Osteoblast (primary cell): Measurements from ENCODE around the gene GNS. TPM values are rescaled to one million over a fixed set of nuclear protein-coding genes. Genes with fewer than 3 reads are reported as not detected.

Source experiments
- DNase-seq: peaks from one replicate; pipeline ENCODE4 v3.0.0; 2011; ENCODE audit warnings: low spot score, mixed read lengths; ENCODE audit not compliant: insufficient read length; ENCODE audit errors: missing footprints
- H2AFZ ChIP-seq: 2 replicates; pipeline ENCODE4 v1.6.0; 2011; ENCODE audit warnings: mild to moderate bottlenecking, low read length
- H3K27ac ChIP-seq: 2 replicates; pipeline ENCODE4 v1.5.1; 2011; ENCODE audit warnings: mild to moderate bottlenecking, low read depth, low read length, moderate library complexity
- H3K27me3 ChIP-seq: 2 replicates; pipeline ENCODE4 v1.6.0; 2012; ENCODE audit warnings: mild to moderate bottlenecking, control low read depth, inconsistent platforms, low read length, moderate library complexity; ENCODE audit not compliant: insufficient read depth
- H3K36me3 ChIP-seq: 2 replicates; pipeline ENCODE4 v1.5.1; 2011; ENCODE audit warnings: mild to moderate bottlenecking, low read length, control low read depth, moderate library complexity; ENCODE audit not compliant: insufficient read depth
- H3K4me1 ChIP-seq: 2 replicates; pipeline ENCODE4 v1.5.1; 2011; ENCODE audit warnings: mild to moderate bottlenecking, low read length, control low read depth, moderate library complexity; ENCODE audit not compliant: insufficient read depth
- H3K4me2 ChIP-seq: 2 replicates; pipeline ENCODE4 v1.6.0; 2011; ENCODE audit warnings: mild to moderate bottlenecking, low read length; ENCODE audit not compliant: insufficient read depth
- H3K4me3 ChIP-seq: fragments of 200-600 bp; sonication (generic); 3 replicates; pipeline ENCODE4 v1.5.1; 2012; ENCODE audit warnings: mild to moderate bottlenecking, low read length, inconsistent platforms; ENCODE audit not compliant: insufficient read depth
- H3K79me2 ChIP-seq: 2 replicates; pipeline ENCODE4 v1.6.0; 2012; ENCODE audit warnings: mild to moderate bottlenecking, low read length, control low read depth, inconsistent platforms; ENCODE audit not compliant: insufficient read depth
- H3K9me3 ChIP-seq: 2 replicates; pipeline ENCODE4 v1.5.1; 2011; ENCODE audit warnings: low read depth, low read length, control low read depth
- H4K20me1 ChIP-seq: 2 replicates; pipeline ENCODE4 v1.6.0; 2012; ENCODE audit warnings: mild to moderate bottlenecking, low read length, control low read depth; ENCODE audit not compliant: insufficient read depth
- CTCF ChIP-seq: IDR thresholded peaks from 2 replicates; pipeline ENCODE4 v1.5.1; 2011; ENCODE audit warnings: mild to moderate bottlenecking, low read depth, low read length, moderate library complexity; ENCODE audit errors: extremely low read depth
- total RNA-seq: library from RNA; depleted of rRNA; stranded (reverse); fragments of >200 nt; gene quantifications from 2 replicates; pipeline ENCODE4 v1.2.3, GENCODE V29; 2012

Gene GNS
- total RNA-seq, 1 donor: 277 TPM

- no peaks in the 10 kb centered on the region for H3K36me3 ChIP-seq
- H3K4me3 ChIP-seq: no peak overlapping the region
- no peak for TF ChIP-seq CTCF
- H4K20me1 ChIP-seq: no peaks in the 10 kb centered on the region
- H3K79me2 ChIP-seq: no peaks in the 10 kb centered on the region
- H2AFZ ChIP-seq: no peak overlapping the region
- H3K4me2 ChIP-seq: no peak overlapping the region
- no peaks in the 10 kb centered on the region for H3K9me3 ChIP-seq
- no peak for DNase-seq
- peaks cover 8% of the 10 kb centered on the region for H3K27me3 ChIP-seq
- no peaks in the 10 kb centered on the region for H3K4me1 ChIP-seq
- H3K27ac ChIP-seq: no peak overlapping the region
Observed at GRCh38 chr12:64792128-64792527, 32.9 kb upstream of the GNS start.

DNA sequence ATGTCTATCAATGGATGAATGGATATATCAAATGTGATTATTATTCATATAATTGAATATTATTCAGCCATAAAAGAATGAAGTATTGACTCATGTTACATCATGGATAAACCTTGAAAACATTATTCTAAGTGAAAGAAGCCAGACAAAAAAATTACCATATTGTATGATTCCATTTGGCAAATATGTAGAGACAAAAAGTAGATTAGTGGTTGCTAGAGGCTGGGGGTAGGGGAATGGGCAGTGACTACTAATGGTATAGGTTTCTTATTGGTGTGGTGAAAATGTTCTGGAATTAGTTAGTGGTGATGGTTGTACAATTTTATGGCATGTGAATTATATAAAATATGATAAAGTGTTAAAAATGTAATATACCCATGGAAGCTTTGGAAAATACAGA, 31.8 kb upstream of the GNS start:
- Histone ChIP-seq H3K9me3 (no peaks in the 10 kb centered on the region), H4K20me1 (no peaks in the 10 kb centered on the region), H3K27me3 (peaks cover 8% of the 10 kb centered on the region)

GRCh38 chr12:64790166-64790565, 31.0 kb upstream of the GNS start:
- Histone ChIP-seq H2AFZ (no peak overlapping the region), H3K4me2 (no peak overlapping the region), H3K27me3 (peaks cover 14% of the 10 kb centered on the region), H3K79me2 (no peaks in the 10 kb centered on the region), H3K36me3 (no peaks in the 10 kb centered on the region), H3K27ac (no peak overlapping the region), H4K20me1 (no peaks in the 10 kb centered on the region), H3K4me1 (no peaks in the 10 kb centered on the region), H3K4me3 (no peak overlapping the region), H3K9me3 (no peaks in the 10 kb centered on the region)
- TF ChIP-seq CTCF: no peak
- no peak for DNase-seq

More for the DNA sequence above, 31.8 kb upstream of the GNS start:
- Histone ChIP-seq H3K79me2 (no peaks in the 10 kb centered on the region), H3K4me1 (no peaks in the 10 kb centered on the region), H3K27ac (no peak overlapping the region), H2AFZ (no peak overlapping the region), H3K4me2 (no peak overlapping the region), H3K4me3 (no peak overlapping the region), H3K36me3 (no peaks in the 10 kb centered on the region)
- no peak for TF ChIP-seq CTCF
- DNase-seq: no peak

DNA sequence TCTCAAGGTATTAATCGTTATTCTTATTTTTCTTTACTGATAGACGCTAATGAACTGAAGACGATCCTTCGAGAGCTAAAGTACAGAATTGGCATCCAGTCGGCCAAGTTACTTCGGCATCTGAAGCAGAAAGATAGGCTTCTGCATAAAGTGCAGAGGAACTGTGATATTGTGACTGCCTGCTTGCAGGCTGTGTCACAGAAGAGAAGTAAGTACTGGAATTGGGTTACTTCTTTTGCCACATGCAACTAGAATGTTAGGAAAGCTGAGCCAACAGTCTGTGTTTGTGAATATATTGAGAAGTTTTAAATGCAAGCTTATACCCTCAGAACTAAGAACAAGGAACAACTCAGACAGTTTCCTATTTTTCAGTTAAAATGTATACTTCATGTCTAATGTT, 26.6 kb upstream of the GNS start:
- H3K27ac ChIP-seq: no peak overlapping the region
- H3K4me1 ChIP-seq: no peaks in the 10 kb centered on the region
- H3K79me2 ChIP-seq: no peaks in the 10 kb centered on the region
- H2AFZ ChIP-seq: no peak overlapping the region
- H3K36me3 ChIP-seq: no peaks in the 10 kb centered on the region
- H3K4me2 ChIP-seq: no peak overlapping the region
- no peak for TF ChIP-seq CTCF
- no peak for DNase-seq
- H3K9me3 ChIP-seq: no peaks in the 10 kb centered on the region
- peaks cover 49% of the 10 kb centered on the region for H3K27me3 ChIP-seq
- no peak overlapping the region for H3K4me3 ChIP-seq
- H4K20me1 ChIP-seq: no peaks in the 10 kb centered on the region
